ENCODE results near the gene EDC4. TPM values are rescaled to one million over a fixed set of nuclear protein-coding genes. Genes with fewer than 3 reads are reported as not detected.

EDC4 gene
- polyA plus RNA-seq, 2 of the 4 experiments (the other 2 are of a cell fraction) = 21.0 to 54.9 TPM

- TF ChIP-seq CEBPB (IDR thresholded peaks at IDR 0.05) (no peak), FOSL2 (IDR thresholded peaks at IDR 0.05) (no peak), FOSL2 (CRISPR knock-in tag; IDR thresholded peaks at IDR 0.05) (no peak), NR3C1 (IDR thresholded peaks at IDR 0.05) (no peak), HOXB13 (CRISPR knock-in tag; IDR thresholded peaks at IDR 0.05; ENCODE audit: low read depth) (no peak), ATOH8 (CRISPR knock-in tag; IDR thresholded peaks at IDR 0.05; ENCODE audit: low read depth) (no peak), MAX (IDR thresholded peaks at IDR 0.05) (no peak), POLR2A (IDR thresholded peaks at IDR 0.05; ENCODE audit: low read length) (no peak), RNF2 (IDR thresholded peaks at IDR 0.05; ENCODE audit: borderline replicate concordance, low read depth) (no peak), E2F6 (IDR thresholded peaks at IDR 0.05; ENCODE audit: borderline replicate concordance, low read depth) (no peak), FOSB (CRISPR knock-in tag; IDR thresholded peaks at IDR 0.05) (no peak), BCL3 (IDR thresholded peaks at IDR 0.05) (no peak), RARB (CRISPR knock-in tag; IDR thresholded peaks at IDR 0.05) (no peak), RFX5 (IDR thresholded peaks at IDR 0.05) (no peak), CHD2 (IDR thresholded peaks at IDR 0.05; ENCODE audit: low read length, partially characterized antibody) (no peak), NPAS2 (CRISPR knock-in tag; IDR thresholded peaks at IDR 0.05; ENCODE audit: borderline replicate concordance) (no peak), MAZ (IDR thresholded peaks at IDR 0.05; ENCODE audit: borderline replicate concordance, low read depth, low read length) (no peak), KDM1A (IDR thresholded peaks at IDR 0.05; ENCODE audit: low read depth) (no peak)
- no peak for ATAC-seq
- Histone ChIP-seq H3K4me2 (no peak overlapping the region), H3K4me1 (peaks cover 9% of the 10 kb centered on the region; the same call in 1 of the 3 replicates), H3K4me3 (no peak overlapping the region), H3K9me3 (no peaks in the 10 kb centered on the region), H3K27ac (no peak overlapping the region)
- POLR2A ChIA-PET = no interaction called here
- DNase-seq (ENCODE audit: low read depth in 1 of 2, low spot score in 1 of 2) = no peak
- CTCF ChIA-PET = interaction anchor here (0.9 to 22.2 kb wide), 9 partner anchors 11 to 449 kb away, joined by 3 to 370 read pairs (median 4); partner anchors contain the start of genes EDC4 and NRN1L
- 84% methylated on average over 8 of the region's 17 CpGs for WGBS (ENCODE audit: missing lambda C conversion rate)
- no peak for FAIRE-seq
Observed at GRCh38 chr16:67930678-67931211, 57.9 kb downstream of the EDC4 start.

Small RNAs within 50 kb of the gene (small RNA-seq; reads per million reads assigned to genes)
- 0 reads per million in 6 experiments for gene AC040162.2
- gene NRN1L = 0 reads per million in 6 experiments

Other genes with a start within 250 kb of the EDC4 start
- 0.39 and 0.62 TPM in 2 replicates for gene CARMIL2, start 227.9 kb upstream of the EDC4 start, polyA plus RNA-seq (2011; rRNA removed)
- gene CARMIL2, start 227.9 kb upstream of the EDC4 start, polyA plus RNA-seq (2017; fragmentation: RNase III; extraction: RNeasy Plus Mini Kit Qiagen cat#74134 plus additional on column Dnase treatment) = 0.95 to 1.3 TPM (median 1.2 TPM) in 3 replicates
- gene ACD, start 212.8 kb upstream of the EDC4 start, polyA plus RNA-seq (2011; rRNA removed) = 19.4 and 22.2 TPM in 2 replicates
- 25.3 to 26.5 TPM (median 26.4 TPM) in 3 replicates for gene ACD, start 212.8 kb upstream of the EDC4 start, polyA plus RNA-seq (2017; fragmentation: RNase III; extraction: RNeasy Plus Mini Kit Qiagen cat#74134 plus additional on column Dnase treatment)
- gene PARD6A, start 212.1 kb upstream of the EDC4 start, polyA plus RNA-seq (2011; rRNA removed) = 1.7 and 1.8 TPM in 2 replicates
- 1.4 to 2.2 TPM (median 1.9 TPM) in 3 replicates for gene PARD6A, start 212.1 kb upstream of the EDC4 start, polyA plus RNA-seq (2017; fragmentation: RNase III; extraction: RNeasy Plus Mini Kit Qiagen cat#74134 plus additional on column Dnase treatment)
- 4.0 and 4.3 TPM in 2 replicates for gene ENKD1, start 206.3 kb upstream of the EDC4 start, polyA plus RNA-seq (2011; rRNA removed)
- gene ENKD1, start 206.3 kb upstream of the EDC4 start, polyA plus RNA-seq (2017; fragmentation: RNase III; extraction: RNeasy Plus Mini Kit Qiagen cat#74134 plus additional on column Dnase treatment) = 11.1 to 12.6 TPM (median 12.2 TPM) in 3 replicates
- not detected in 2 replicates for gene C16orf86, start 206.2 kb upstream of the EDC4 start, polyA plus RNA-seq (2011; rRNA removed)
- 0.05 to 0.21 TPM (median 0.06 TPM) in 3 replicates for gene C16orf86, start 206.2 kb upstream of the EDC4 start, polyA plus RNA-seq (2017; fragmentation: RNase III; extraction: RNeasy Plus Mini Kit Qiagen cat#74134 plus additional on column Dnase treatment)
- gene GFOD2, start 153.7 kb upstream of the EDC4 start, polyA plus RNA-seq (2011; rRNA removed) = 10.3 and 11.0 TPM in 2 replicates
- 16.1 to 17.8 TPM (median 16.4 TPM) in 3 replicates for gene GFOD2, start 153.7 kb upstream of the EDC4 start, polyA plus RNA-seq (2017; fragmentation: RNase III; extraction: RNeasy Plus Mini Kit Qiagen cat#74134 plus additional on column Dnase treatment)
- gene RANBP10, start 66.5 kb upstream of the EDC4 start, polyA plus RNA-seq (2011; rRNA removed) = 9.8 and 11.1 TPM in 2 replicates
- gene RANBP10, start 66.5 kb upstream of the EDC4 start, polyA plus RNA-seq (2017; fragmentation: RNase III; extraction: RNeasy Plus Mini Kit Qiagen cat#74134 plus additional on column Dnase treatment) = 6.9 to 7.5 TPM (median 7.5 TPM) in 3 replicates
- gene TSNAXIP1, start 66.2 kb upstream of the EDC4 start, polyA plus RNA-seq (2011; rRNA removed) = 0.68 and 0.78 TPM in 2 replicates
- gene TSNAXIP1, start 66.2 kb upstream of the EDC4 start, polyA plus RNA-seq (2017; fragmentation: RNase III; extraction: RNeasy Plus Mini Kit Qiagen cat#74134 plus additional on column Dnase treatment) = 0.97 to 1.2 TPM (median 1.1 TPM) in 3 replicates
- gene THAP11, start 30.7 kb upstream of the EDC4 start, polyA plus RNA-seq (2011; rRNA removed) = 33.2 and 44.0 TPM in 2 replicates
- 27.2 to 30.9 TPM (median 30.0 TPM) in 3 replicates for gene THAP11, start 30.7 kb upstream of the EDC4 start, polyA plus RNA-seq (2017; fragmentation: RNase III; extraction: RNeasy Plus Mini Kit Qiagen cat#74134 plus additional on column Dnase treatment)
- 168 and 209 TPM in 2 replicates for gene NUTF2, start 26.1 kb upstream of the EDC4 start, polyA plus RNA-seq (2011; rRNA removed)
- gene NUTF2, start 26.1 kb upstream of the EDC4 start, polyA plus RNA-seq (2017; fragmentation: RNase III; extraction: RNeasy Plus Mini Kit Qiagen cat#74134 plus additional on column Dnase treatment) = 270 to 301 TPM (median 287 TPM) in 3 replicates
- 18.2 and 19.1 TPM in 2 replicates for gene CENPT, start 25.4 kb upstream of the EDC4 start, polyA plus RNA-seq (2011; rRNA removed)
- 35.9 to 40.3 TPM (median 36.9 TPM) in 3 replicates for gene CENPT, start 25.4 kb upstream of the EDC4 start, polyA plus RNA-seq (2017; fragmentation: RNase III; extraction: RNeasy Plus Mini Kit Qiagen cat#74134 plus additional on column Dnase treatment)
- gene NRN1L, start 11.8 kb downstream of the EDC4 start, polyA plus RNA-seq (2011; rRNA removed) = 0.22 and 0.34 TPM in 2 replicates
- gene NRN1L, start 11.8 kb downstream of the EDC4 start, polyA plus RNA-seq (2017; fragmentation: RNase III; extraction: RNeasy Plus Mini Kit Qiagen cat#74134 plus additional on column Dnase treatment) = not detected in 3 replicates
- gene PSKH1, start 20.2 kb downstream of the EDC4 start, polyA plus RNA-seq (2011; rRNA removed) = 15.1 and 18.2 TPM in 2 replicates
- gene PSKH1, start 20.2 kb downstream of the EDC4 start, polyA plus RNA-seq (2017; fragmentation: RNase III; extraction: RNeasy Plus Mini Kit Qiagen cat#74134 plus additional on column Dnase treatment) = 14.6 to 15.8 TPM (median 15.7 TPM) in 3 replicates
- gene CTRL, start 58.8 kb downstream of the EDC4 start, polyA plus RNA-seq (2011; rRNA removed) = 0.92 and 1.6 TPM in 2 replicates
- 3.6 to 4.4 TPM (median 3.9 TPM) in 3 replicates for gene CTRL, start 58.8 kb downstream of the EDC4 start, polyA plus RNA-seq (2017; fragmentation: RNase III; extraction: RNeasy Plus Mini Kit Qiagen cat#74134 plus additional on column Dnase treatment)
- gene PSMB10, start 63.8 kb downstream of the EDC4 start, polyA plus RNA-seq (2011; rRNA removed) = 11.0 and 11.3 TPM in 2 replicates
- 51.9 to 53.5 TPM (median 52.4 TPM) in 3 replicates for gene PSMB10, start 63.8 kb downstream of the EDC4 start, polyA plus RNA-seq (2017; fragmentation: RNase III; extraction: RNeasy Plus Mini Kit Qiagen cat#74134 plus additional on column Dnase treatment)
- 1.7 and 2.6 TPM in 2 replicates for gene LCAT, start 71.1 kb downstream of the EDC4 start, polyA plus RNA-seq (2011; rRNA removed)
- gene LCAT, start 71.1 kb downstream of the EDC4 start, polyA plus RNA-seq (2017; fragmentation: RNase III; extraction: RNeasy Plus Mini Kit Qiagen cat#74134 plus additional on column Dnase treatment) = 8.4 to 11.2 TPM (median 10.0 TPM) in 3 replicates
- 18.2 and 19.5 TPM in 2 replicates for gene SLC12A4, start 95.6 kb downstream of the EDC4 start, polyA plus RNA-seq (2011; rRNA removed)
- gene SLC12A4, start 95.6 kb downstream of the EDC4 start, polyA plus RNA-seq (2017; fragmentation: RNase III; extraction: RNeasy Plus Mini Kit Qiagen cat#74134 plus additional on column Dnase treatment) = 32.6 to 34.7 TPM (median 33.2 TPM) in 3 replicates
- gene DPEP3, start 107.4 kb downstream of the EDC4 start, polyA plus RNA-seq (2011; rRNA removed) = not detected in 2 replicates
- gene DPEP3, start 107.4 kb downstream of the EDC4 start, polyA plus RNA-seq (2017; fragmentation: RNase III; extraction: RNeasy Plus Mini Kit Qiagen cat#74134 plus additional on column Dnase treatment) = not detected in 3 replicates
- not detected in 2 replicates for gene DPEP2, start 126.4 kb downstream of the EDC4 start, polyA plus RNA-seq (2011; rRNA removed)
- not detected in 3 replicates for gene DPEP2, start 126.4 kb downstream of the EDC4 start, polyA plus RNA-seq (2017; fragmentation: RNase III; extraction: RNeasy Plus Mini Kit Qiagen cat#74134 plus additional on column Dnase treatment)
- gene DPEP2NB, start 142.9 kb downstream of the EDC4 start, polyA plus RNA-seq (2011; rRNA removed) = not detected in 2 replicates
- not detected in 3 replicates for gene DPEP2NB, start 142.9 kb downstream of the EDC4 start, polyA plus RNA-seq (2017; fragmentation: RNase III; extraction: RNeasy Plus Mini Kit Qiagen cat#74134 plus additional on column Dnase treatment)
- gene DDX28, start 150.2 kb downstream of the EDC4 start, polyA plus RNA-seq (2011; rRNA removed) = 14.0 and 18.3 TPM in 2 replicates
- gene DDX28, start 150.2 kb downstream of the EDC4 start, polyA plus RNA-seq (2017; fragmentation: RNase III; extraction: RNeasy Plus Mini Kit Qiagen cat#74134 plus additional on column Dnase treatment) = 13.8 to 14.9 TPM (median 14.6 TPM) in 3 replicates
- 20.7 and 21.5 TPM in 2 replicates for gene DUS2, start 150.2 kb downstream of the EDC4 start, polyA plus RNA-seq (2011; rRNA removed)
- gene DUS2, start 150.2 kb downstream of the EDC4 start, polyA plus RNA-seq (2017; fragmentation: RNase III; extraction: RNeasy Plus Mini Kit Qiagen cat#74134 plus additional on column Dnase treatment) = 20.8 to 22.8 TPM (median 21.7 TPM) in 3 replicates
- gene NFATC3, start 212.3 kb downstream of the EDC4 start, polyA plus RNA-seq (2011; rRNA removed) = 23.9 and 32.4 TPM in 2 replicates
- gene NFATC3, start 212.3 kb downstream of the EDC4 start, polyA plus RNA-seq (2017; fragmentation: RNase III; extraction: RNeasy Plus Mini Kit Qiagen cat#74134 plus additional on column Dnase treatment) = 11.8 to 13.3 TPM (median 12.5 TPM) in 3 replicates

Measured in A549 (cell line).